ENCODE data around the gene KCTD15.

KCTD15 gene

GRCh38 chr19:33767898-33768413, 28.7 kb upstream of the KCTD15 start:
- Histone ChIP-seq H3K23ac (ENCODE audit: low read length in 2 of 2) (no peak overlapping the region), H3K4me2 (ENCODE audit: low read length, poor library complexity, severe bottlenecking) (no peak overlapping the region), H3K4ac (ENCODE audit: low read depth in 1 of 2, low read length in 2 of 2) (no peak overlapping the region), H3K4me1 (ENCODE audit: control insufficient read depth, insufficient read depth, low read depth, low read length) (no peaks in the 10 kb centered on the region), H4K8ac (ENCODE audit: low read length) (no peak overlapping the region), H2AFZ (ENCODE audit: low read depth, low read length) (no peak overlapping the region), H3K36me3 (ENCODE audit: control insufficient read depth in 1 of 2, insufficient read depth in 2 of 2, low read depth in 1 of 2, low read length in 2 of 2) (no peaks in the 10 kb centered on the region), H2BK12ac (ENCODE audit: low read length in 2 of 2) (no peak overlapping the region), H2BK5ac (ENCODE audit: low read depth, low read length, poor library complexity, severe bottlenecking) (no peak overlapping the region), H2AK5ac (ENCODE audit: low read length, severe bottlenecking) (no peak overlapping the region), H3K14ac (ENCODE audit: low read length in 2 of 2) (no peak overlapping the region), H3K27ac (ENCODE audit: low read length, poor library complexity, severe bottlenecking) (no peak overlapping the region), H3K18ac (ENCODE audit: low read depth in 1 of 2, low read length in 2 of 2) (no peak overlapping the region), H3K9me3 (ENCODE audit: control insufficient read depth, low read length) (no peaks in the 10 kb centered on the region), H4K91ac (ENCODE audit: low read length) (no peak overlapping the region), H3K79me1 (replicated peaks; ENCODE audit: low read length, poor library complexity, severe bottlenecking) (no peaks in the 10 kb centered on the region), H2BK15ac (ENCODE audit: low read depth, poor library complexity, severe bottlenecking) (no peak overlapping the region), H3K27me3 (ENCODE audit: control insufficient read depth in 1 of 2, insufficient read depth in 1 of 2, low read length in 2 of 2) (peaks cover 22 to 65% of the 10 kb centered on the region in 2 experiments), H2BK120ac (ENCODE audit: low read depth, low read length) (no peak overlapping the region), H3K4me3 (ENCODE audit: insufficient read depth in 1 of 2, low read depth in 1 of 2, low read length in 2 of 2) (no peak overlapping the region), H3K9ac (ENCODE audit: low read length) (no peak overlapping the region)
- WGBS, result 44% methylated on average over 8 of the region's 9 CpGs
- DNase-seq, result peak; percentile 12

DNA sequence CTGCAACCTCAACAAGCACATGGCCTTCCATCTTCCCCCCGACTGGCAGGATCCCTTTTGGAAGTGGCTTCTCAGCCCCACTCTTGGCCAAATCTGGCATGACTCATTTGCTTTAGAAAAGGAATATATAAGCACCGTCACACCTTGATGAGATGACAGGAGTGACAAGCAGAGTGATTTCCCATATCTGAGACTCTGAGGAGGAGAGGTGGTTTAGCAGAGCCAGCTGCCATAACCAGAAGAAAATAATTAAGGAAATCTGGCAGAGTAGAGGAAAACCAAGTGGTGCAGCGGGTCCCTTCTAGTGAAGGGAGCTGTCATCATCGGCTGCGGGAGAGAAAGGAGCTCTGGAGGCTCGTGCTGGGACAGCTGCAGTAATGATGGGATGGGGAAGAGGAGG, 27.5 kb upstream of the KCTD15 start:
- 80% methylated on average over 6 of the region's 6 CpGs for WGBS
- no peak overlapping the region for H3K4me2 ChIP-seq (ENCODE audit: low read length, poor library complexity, severe bottlenecking)

GRCh38 chr19:33770107-33770506, 26.6 kb upstream of the KCTD15 start:
- Histone ChIP-seq H3K14ac (ENCODE audit: low read length in 2 of 2) (no peak overlapping the region), H3K36me3 (ENCODE audit: control insufficient read depth in 1 of 2, insufficient read depth in 2 of 2, low read depth in 1 of 2, low read length in 2 of 2) (no peaks in the 10 kb centered on the region), H2AK5ac (ENCODE audit: low read length, severe bottlenecking) (no peak overlapping the region), H2AFZ (ENCODE audit: low read depth, low read length) (no peak overlapping the region), H3K9ac (ENCODE audit: low read length) (no peak overlapping the region), H3K4me3 (ENCODE audit: insufficient read depth in 1 of 2, low read depth in 1 of 2, low read length in 2 of 2) (no peak overlapping the region), H3K23ac (ENCODE audit: low read length in 2 of 2) (no peak overlapping the region), H3K4ac (ENCODE audit: low read depth in 1 of 2, low read length in 2 of 2) (no peak overlapping the region), H3K9me3 (ENCODE audit: control insufficient read depth, low read length) (no peaks in the 10 kb centered on the region), H3K79me1 (replicated peaks; ENCODE audit: low read length, poor library complexity, severe bottlenecking) (no peaks in the 10 kb centered on the region), H2BK12ac (ENCODE audit: low read length in 2 of 2) (no peak overlapping the region), H4K8ac (ENCODE audit: low read length) (no peak overlapping the region), H3K27ac (ENCODE audit: low read length, poor library complexity, severe bottlenecking) (no peak overlapping the region), H2BK120ac (ENCODE audit: low read depth, low read length) (no peak overlapping the region), H2BK15ac (ENCODE audit: low read depth, poor library complexity, severe bottlenecking) (no peak overlapping the region), H4K91ac (ENCODE audit: low read length) (no peak overlapping the region), H3K18ac (ENCODE audit: low read depth in 1 of 2, low read length in 2 of 2) (no peak overlapping the region), H2BK5ac (ENCODE audit: low read depth, low read length, poor library complexity, severe bottlenecking) (no peak overlapping the region), H3K4me2 (ENCODE audit: low read length, poor library complexity, severe bottlenecking) (no peak overlapping the region), H3K27me3 (ENCODE audit: control insufficient read depth in 1 of 2, insufficient read depth in 1 of 2, low read length in 2 of 2) (peaks cover 34 to 59% of the 10 kb centered on the region in 2 experiments), H3K4me1 (ENCODE audit: control insufficient read depth, insufficient read depth, low read depth, low read length) (no peaks in the 10 kb centered on the region)
- WGBS, result 72% methylated on average over 8 of the region's 8 CpGs
- no peak for DNase-seq

More for the DNA sequence above, 27.5 kb upstream of the KCTD15 start:
- H3K18ac ChIP-seq (ENCODE audit: low read depth in 1 of 2, low read length in 2 of 2), result no peak overlapping the region
- no peaks in the 10 kb centered on the region for H3K79me1 ChIP-seq (replicated peaks; ENCODE audit: low read length, poor library complexity, severe bottlenecking)
- no peak overlapping the region for H2AFZ ChIP-seq (ENCODE audit: low read depth, low read length)
- H3K14ac ChIP-seq (ENCODE audit: low read length in 2 of 2), result no peak overlapping the region
- no peaks in the 10 kb centered on the region for H3K36me3 ChIP-seq (ENCODE audit: control insufficient read depth in 1 of 2, insufficient read depth in 2 of 2, low read depth in 1 of 2, low read length in 2 of 2)
- no peak overlapping the region for H2BK120ac ChIP-seq (ENCODE audit: low read depth, low read length)
- H3K4me1 ChIP-seq (ENCODE audit: control insufficient read depth, insufficient read depth, low read depth, low read length), result no peaks in the 10 kb centered on the region
- H3K9me3 ChIP-seq (ENCODE audit: control insufficient read depth, low read length), result no peaks in the 10 kb centered on the region
- no peak overlapping the region for H4K91ac ChIP-seq (ENCODE audit: low read length)
- no peak overlapping the region for H2AK5ac ChIP-seq (ENCODE audit: low read length, severe bottlenecking)
- H3K4ac ChIP-seq (ENCODE audit: low read depth in 1 of 2, low read length in 2 of 2), result no peak overlapping the region
- peaks cover 26 to 61% of the 10 kb centered on the region in 2 experiments for H3K27me3 ChIP-seq (ENCODE audit: control insufficient read depth in 1 of 2, insufficient read depth in 1 of 2, low read length in 2 of 2)
- no peak overlapping the region for H2BK12ac ChIP-seq (ENCODE audit: low read length in 2 of 2)
- no peak overlapping the region for H3K9ac ChIP-seq (ENCODE audit: low read length)
- H2BK15ac ChIP-seq (ENCODE audit: low read depth, poor library complexity, severe bottlenecking), result no peak overlapping the region
- no peak overlapping the region for H3K27ac ChIP-seq (ENCODE audit: low read length, poor library complexity, severe bottlenecking)
- H4K8ac ChIP-seq (ENCODE audit: low read length), result no peak overlapping the region
- H3K23ac ChIP-seq (ENCODE audit: low read length in 2 of 2), result no peak overlapping the region
- DNase-seq, result no peak
- no peak overlapping the region for H2BK5ac ChIP-seq (ENCODE audit: low read depth, low read length, poor library complexity, severe bottlenecking)
- H3K4me3 ChIP-seq (ENCODE audit: insufficient read depth in 1 of 2, low read depth in 1 of 2, low read length in 2 of 2), result no peak overlapping the region

DNA sequence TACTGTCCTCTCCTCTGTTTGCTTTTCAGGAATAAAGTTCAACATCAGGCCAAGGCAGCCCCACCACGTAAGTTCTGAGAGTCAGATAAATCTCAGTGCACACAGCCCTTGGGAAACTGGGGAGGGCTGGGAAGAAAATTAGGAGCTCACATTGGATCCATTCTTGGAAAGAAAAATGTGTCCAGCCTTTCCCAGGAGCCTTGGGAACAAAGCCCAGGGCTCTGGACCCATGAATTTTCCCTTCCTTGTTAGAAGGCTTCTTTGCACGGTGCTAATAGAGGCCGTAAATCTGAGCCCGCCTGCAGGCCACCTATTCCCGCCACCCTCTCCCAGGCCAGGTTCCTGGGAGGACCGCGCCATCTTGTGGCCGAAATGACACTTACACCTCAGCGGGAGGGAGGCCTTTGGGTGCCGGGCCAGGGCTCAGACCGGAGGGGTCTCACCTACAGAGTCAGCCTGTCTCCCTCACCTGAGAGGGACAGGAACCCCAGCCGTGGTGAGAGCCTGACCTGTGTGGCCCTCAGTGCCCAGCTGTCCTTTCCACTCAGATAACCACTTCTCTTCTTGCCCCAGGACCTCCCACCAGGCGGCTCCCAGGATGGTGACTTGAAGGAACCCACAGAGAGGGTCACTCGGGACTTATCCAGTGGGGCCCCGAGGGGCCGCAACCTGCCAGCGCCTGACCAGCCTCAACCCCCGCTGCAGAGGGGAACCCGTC, 25.1 kb upstream of the KCTD15 start:
- Histone ChIP-seq H4K91ac (ENCODE audit: low read length) (no peak overlapping the region), H3K23ac (ENCODE audit: low read length in 2 of 2) (no peak overlapping the region), H3K4ac (ENCODE audit: low read depth in 1 of 2, low read length in 2 of 2) (no peak overlapping the region), H3K79me1 (replicated peaks; ENCODE audit: low read length, poor library complexity, severe bottlenecking) (no peaks in the 10 kb centered on the region), H3K4me2 (ENCODE audit: low read length, poor library complexity, severe bottlenecking) (no peak overlapping the region), H3K18ac (ENCODE audit: low read depth in 1 of 2, low read length in 2 of 2) (no peak overlapping the region), H3K36me3 (ENCODE audit: control insufficient read depth in 1 of 2, insufficient read depth in 2 of 2, low read depth in 1 of 2, low read length in 2 of 2) (no peaks in the 10 kb centered on the region), H2AFZ (ENCODE audit: low read depth, low read length) (no peak overlapping the region), H3K9me3 (ENCODE audit: control insufficient read depth, low read length) (no peaks in the 10 kb centered on the region), H3K27ac (ENCODE audit: low read length, poor library complexity, severe bottlenecking) (no peak overlapping the region), H3K14ac (ENCODE audit: low read length in 2 of 2) (no peak overlapping the region), H2AK5ac (ENCODE audit: low read length, severe bottlenecking) (no peak overlapping the region), H2BK5ac (ENCODE audit: low read depth, low read length, poor library complexity, severe bottlenecking) (no peak overlapping the region), H3K27me3 (ENCODE audit: control insufficient read depth in 1 of 2, insufficient read depth in 1 of 2, low read length in 2 of 2) (peaks cover 35 to 48% of the 10 kb centered on the region in 2 experiments), H4K8ac (ENCODE audit: low read length) (no peak overlapping the region), H2BK15ac (ENCODE audit: low read depth, poor library complexity, severe bottlenecking) (no peak overlapping the region), H2BK12ac (ENCODE audit: low read length in 2 of 2) (no peak overlapping the region), H3K9ac (ENCODE audit: low read length) (no peak overlapping the region), H3K4me3 (ENCODE audit: insufficient read depth in 1 of 2, low read depth in 1 of 2, low read length in 2 of 2) (no peak overlapping the region), H2BK120ac (ENCODE audit: low read depth, low read length) (no peak overlapping the region), H3K4me1 (ENCODE audit: control insufficient read depth, insufficient read depth, low read depth, low read length) (no peaks in the 10 kb centered on the region)
- WGBS, result 39% methylated on average over 19 of the region's 19 CpGs
- DNase-seq, result peak; percentile 58

Data from mesenchymal stem cell (in vitro differentiated cells and primary cell).